DOHH2 (cell line): Measurements from ENCODE around the gene SYT1.

Experiments used
- H3F3A ChIP-seq: fragments of 200-600 bp; sonication (generic), shearing (Covaris generic); 2 replicates; pipeline ENCODE4 v1.6.0; 2016; ENCODE audit warnings: antibody characterized with exemption, mild to moderate bottlenecking; ENCODE audit not compliant: control insufficient read depth, insufficient read depth
- H3K27ac ChIP-seq: fragments of 200-600 bp; sonication (generic); 2 replicates; pipeline ENCODE4 v1.5.1; 2014; ENCODE audit warnings: low read depth, mild to moderate bottlenecking, low read length, moderate library complexity
- H3K27me3 ChIP-seq: fragments of 200-600 bp; sonication (generic); 2 replicates; pipeline ENCODE4 v1.6.1; 2014; ENCODE audit warnings: mild to moderate bottlenecking, low read length, mixed read lengths; ENCODE audit not compliant: control insufficient read depth
- H3K36me3 ChIP-seq: fragments of 200-600 bp; sonication (generic); 2 replicates; pipeline ENCODE4 v1.6.1; 2014; ENCODE audit warnings: mild to moderate bottlenecking, low read length, moderate library complexity, mixed read lengths; ENCODE audit not compliant: control insufficient read depth
- H3K4me1 ChIP-seq: fragments of 200-600 bp; sonication (generic); 2 replicates; pipeline ENCODE4 v1.6.1; 2014; ENCODE audit warnings: mild to moderate bottlenecking, low read length, mixed read lengths; ENCODE audit not compliant: control insufficient read depth
- H3K4me2 ChIP-seq: fragments of 200-600 bp; sonication (generic); 2 replicates; pipeline ENCODE4 v1.6.0; 2014; ENCODE audit warnings: mild to moderate bottlenecking, low read length, moderate library complexity
- H3K4me3 ChIP-seq: fragments of 200-600 bp; sonication (generic); 2 replicates; pipeline ENCODE4 v1.5.1; 2014; ENCODE audit warnings: mild to moderate bottlenecking, low read length, mixed read lengths
- H3K79me2 ChIP-seq: fragments of 200-600 bp; sonication (generic); 2 replicates; pipeline ENCODE4 v1.6.1; 2014; ENCODE audit warnings: mild to moderate bottlenecking, low read length, mixed read lengths; ENCODE audit not compliant: control insufficient read depth
- H3K9me2 ChIP-seq: fragments of 200-600 bp; sonication (generic); replicated peaks from 2 replicates; pipeline ENCODE4 v1.6.1; 2014; ENCODE audit warnings: mild to moderate bottlenecking, low read length, mixed read lengths; ENCODE audit not compliant: control insufficient read depth
- H3K9me3 ChIP-seq: fragments of 200-600 bp; sonication (generic); 2 replicates; pipeline ENCODE4 v1.6.1; 2014; ENCODE audit warnings: antibody characterized with exemption, low read length, mixed read lengths; ENCODE audit not compliant: control insufficient read depth, insufficient read depth
- H4K20me1 ChIP-seq: fragments of 200-600 bp; sonication (generic); 2 replicates; pipeline ENCODE4 v1.6.0; 2014; ENCODE audit warnings: low read depth, mild to moderate bottlenecking, antibody characterized with exemption, low read length, moderate library complexity; ENCODE audit not compliant: control insufficient read depth, insufficient read depth
- EZH2phosphoT487 ChIP-seq: fragments of 200-600 bp; sonication (generic); IDR thresholded peaks from 2 replicates; pipeline ENCODE4 v1.6.1; 2017; ENCODE audit warnings: borderline replicate concordance, mild to moderate bottlenecking, antibody characterized with exemption, low read length, moderate library complexity, mixed read lengths
- TF ChIP-seq, protein P1 (sequence below): fragments of 200-600 bp; sonication (generic); IDR thresholded peaks from one replicate; pipeline ENCODE4 v1.5.1; 2014; ENCODE audit warnings: antibody characterized with exemption, mild to moderate bottlenecking, low read depth, low read length; ENCODE audit not compliant: poor library complexity, severe bottlenecking

The SYT1 gene

GRCh38 chr12:79420146-79420618, 555.6 kb downstream of the SYT1 start:
- Histone ChIP-seq H3K79me2 (no peaks in the 10 kb centered on the region), H3K36me3 (no peaks in the 10 kb centered on the region), H3K9me2 (no peaks in the 10 kb centered on the region), H3K27ac (no peak overlapping the region), H3K9me3 (no peaks in the 10 kb centered on the region), H3K4me3 (no peak overlapping the region), H4K20me1 (no peaks in the 10 kb centered on the region), H3K27me3 (peaks cover 27% of the 10 kb centered on the region), H3F3A (no peaks in the 10 kb centered on the region), H3K4me1 (no peaks in the 10 kb centered on the region), H3K4me2 (no peak overlapping the region)
- no peak for TF ChIP-seq EZH2phosphoT487
- TF ChIP-seq, protein P1, sequence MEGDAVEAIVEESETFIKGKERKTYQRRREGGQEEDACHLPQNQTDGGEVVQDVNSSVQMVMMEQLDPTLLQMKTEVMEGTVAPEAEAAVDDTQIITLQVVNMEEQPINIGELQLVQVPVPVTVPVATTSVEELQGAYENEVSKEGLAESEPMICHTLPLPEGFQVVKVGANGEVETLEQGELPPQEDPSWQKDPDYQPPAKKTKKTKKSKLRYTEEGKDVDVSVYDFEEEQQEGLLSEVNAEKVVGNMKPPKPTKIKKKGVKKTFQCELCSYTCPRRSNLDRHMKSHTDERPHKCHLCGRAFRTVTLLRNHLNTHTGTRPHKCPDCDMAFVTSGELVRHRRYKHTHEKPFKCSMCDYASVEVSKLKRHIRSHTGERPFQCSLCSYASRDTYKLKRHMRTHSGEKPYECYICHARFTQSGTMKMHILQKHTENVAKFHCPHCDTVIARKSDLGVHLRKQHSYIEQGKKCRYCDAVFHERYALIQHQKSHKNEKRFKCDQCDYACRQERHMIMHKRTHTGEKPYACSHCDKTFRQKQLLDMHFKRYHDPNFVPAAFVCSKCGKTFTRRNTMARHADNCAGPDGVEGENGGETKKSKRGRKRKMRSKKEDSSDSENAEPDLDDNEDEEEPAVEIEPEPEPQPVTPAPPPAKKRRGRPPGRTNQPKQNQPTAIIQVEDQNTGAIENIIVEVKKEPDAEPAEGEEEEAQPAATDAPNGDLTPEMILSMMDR: peak; percentile 45

DNA sequence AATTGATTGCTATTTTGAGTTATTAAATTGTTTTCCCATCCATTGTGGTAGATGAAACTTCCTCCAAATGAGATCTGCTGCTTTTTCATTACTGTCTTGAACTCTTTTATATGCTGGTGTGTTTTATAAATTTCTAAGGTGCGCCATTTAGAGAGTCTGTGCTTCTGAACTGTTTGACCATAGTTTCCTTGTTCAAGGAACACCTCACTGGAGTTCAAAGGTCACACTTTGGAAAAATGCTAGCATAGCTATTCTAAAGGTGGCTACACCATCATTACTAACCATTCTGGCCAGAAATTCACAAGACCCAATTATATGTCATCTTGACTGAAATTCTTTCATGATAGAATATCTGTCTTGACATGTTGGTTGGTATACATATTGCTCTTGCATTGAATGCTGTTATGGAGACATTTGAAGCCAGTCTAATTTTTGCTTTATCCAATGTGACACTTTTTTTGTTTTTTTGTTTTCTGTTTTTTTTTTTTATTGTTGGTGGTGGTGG, 556.7 kb downstream of the SYT1 start:
- Histone ChIP-seq H3K4me1 (no peaks in the 10 kb centered on the region), H3K79me2 (no peaks in the 10 kb centered on the region), H3K9me2 (no peaks in the 10 kb centered on the region), H3K4me3 (no peak overlapping the region), H4K20me1 (no peaks in the 10 kb centered on the region), H3K36me3 (no peaks in the 10 kb centered on the region), H3K27me3 (peaks cover 27% of the 10 kb centered on the region), H3K4me2 (no peak overlapping the region), H3K9me3 (no peaks in the 10 kb centered on the region), H3F3A (no peaks in the 10 kb centered on the region), H3K27ac (no peak overlapping the region)
- TF ChIP-seq, protein P1: no peak
- no peak for TF ChIP-seq EZH2phosphoT487

- no peaks in the 10 kb centered on the region for H3K9me3 ChIP-seq
- no peak overlapping the region for H3K4me2 ChIP-seq
- no peaks in the 10 kb centered on the region for H3K4me1 ChIP-seq
- no peaks in the 10 kb centered on the region for H3K9me2 ChIP-seq
- H3F3A ChIP-seq: no peaks in the 10 kb centered on the region
- H3K27ac ChIP-seq: no peak overlapping the region
- no peaks in the 10 kb centered on the region for H4K20me1 ChIP-seq
- H3K27me3 ChIP-seq: peaks cover 27% of the 10 kb centered on the region
- H3K79me2 ChIP-seq: no peaks in the 10 kb centered on the region
- H3K36me3 ChIP-seq: no peaks in the 10 kb centered on the region
- H3K4me3 ChIP-seq: no peak overlapping the region
- TF ChIP-seq, protein P1: no peak
- no peak for TF ChIP-seq EZH2phosphoT487
Measured at GRCh38 chr12:79422060-79422812, 557.7 kb downstream of the SYT1 start.
